ENCODE results near the gene FOXQ1. TPM values are rescaled to one million over a fixed set of nuclear protein-coding genes. Genes with fewer than 3 reads are reported as not detected.

FOXQ1 gene, protein sequence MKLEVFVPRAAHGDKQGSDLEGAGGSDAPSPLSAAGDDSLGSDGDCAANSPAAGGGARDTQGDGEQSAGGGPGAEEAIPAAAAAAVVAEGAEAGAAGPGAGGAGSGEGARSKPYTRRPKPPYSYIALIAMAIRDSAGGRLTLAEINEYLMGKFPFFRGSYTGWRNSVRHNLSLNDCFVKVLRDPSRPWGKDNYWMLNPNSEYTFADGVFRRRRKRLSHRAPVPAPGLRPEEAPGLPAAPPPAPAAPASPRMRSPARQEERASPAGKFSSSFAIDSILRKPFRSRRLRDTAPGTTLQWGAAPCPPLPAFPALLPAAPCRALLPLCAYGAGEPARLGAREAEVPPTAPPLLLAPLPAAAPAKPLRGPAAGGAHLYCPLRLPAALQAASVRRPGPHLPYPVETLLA
- 0.09 and 0.14 TPM in 2 replicates for total RNA-seq

DNA sequence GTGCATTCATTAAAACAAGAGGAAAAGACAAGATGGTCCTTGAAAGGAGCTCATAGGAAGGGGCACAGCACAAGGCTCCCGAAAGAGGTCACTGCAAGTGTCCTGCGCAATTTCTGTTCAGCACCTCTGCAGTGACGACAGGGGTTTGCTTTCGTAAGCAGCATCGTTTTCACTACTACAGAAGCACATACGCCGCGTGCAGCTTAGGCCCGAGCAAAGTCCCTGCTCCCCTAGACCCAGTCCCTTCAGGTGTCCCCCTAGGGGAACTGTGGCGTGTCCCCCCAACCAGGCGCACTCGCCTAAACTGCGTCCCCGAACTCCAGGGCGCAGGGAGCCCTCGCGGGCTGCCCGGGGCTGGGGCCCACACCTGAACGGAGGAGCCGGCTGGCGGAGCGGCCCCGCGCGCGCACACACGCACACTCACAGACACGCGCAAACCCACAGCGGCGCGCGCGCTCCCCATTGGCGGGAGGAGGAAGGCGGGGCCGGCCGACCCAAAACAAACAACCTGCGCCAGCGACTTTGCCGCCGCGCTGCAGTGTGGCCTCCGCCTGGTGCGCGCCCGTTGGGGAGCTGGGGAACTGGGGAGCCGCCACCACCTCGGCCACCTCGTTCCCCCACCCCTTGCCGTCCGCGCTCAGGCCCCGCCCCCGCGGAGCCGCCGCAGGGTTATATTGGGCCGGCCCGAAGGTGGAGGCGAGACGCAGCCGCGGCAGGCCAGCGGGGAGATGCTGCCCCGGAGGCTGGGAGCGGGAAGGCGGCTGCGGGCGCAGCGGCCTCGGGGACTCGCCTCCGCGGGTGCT, at the start of gene FOXQ1:
TSS of gene FOXQ1 (plus strand) at position 699 of the 803 bp plus-strand sequence. CDS start 607 bp downstream, outside the sequence.

Other genes with a start within 250 kb of the FOXQ1 start
- gene FOXF2, start 77.5 kb downstream of the FOXQ1 start, total RNA-seq, result 2.1 and 3.8 TPM in 2 replicates